Mammary epithelial cell (primary cell): ENCODE results near the gene MISFA.

ENCODE experiments used
- CTCF ChIP-seq, 2 donors: IDR thresholded peaks in 1 of 2; conservative IDR thresholded peaks in 1 of 2; 2 replicates each; pipeline ENCODE4 v1.5.1; 2011 to 2012; ENCODE audit warnings: inconsistent platforms in 2 of 2, low read length in 2 of 2, mild to moderate bottlenecking in 2 of 2, control low read depth in 1 of 2, low read depth in 1 of 2; ENCODE audit not compliant: insufficient read depth in 1 of 2; ENCODE audit errors: extremely low read depth in 1 of 2
- EZH2 ChIP-seq: IDR thresholded peaks from 2 replicates; pipeline ENCODE4 v1.6.1; 2012; ENCODE audit warnings: low read length, inconsistent platforms, borderline replicate concordance

GRCh38 chr11:18617688-18618341 lies 18.2 kb downstream of the MISFA start:
- TF ChIP-seq CTCF (conservative IDR thresholded peaks at IDR 0.05 in 1 of 2, IDR thresholded peaks at IDR 0.05 in 1 of 2; ENCODE audit: extremely low read depth in 1 of 2, insufficient read depth in 1 of 2, low read depth in 1 of 2, low read length in 2 of 2): no peak
- no peak for TF ChIP-seq EZH2
